HPDE6-E6E7 (cell line): ENCODE results near the gene TSPAN18.

Experiments
- DNase-seq: peaks from one replicate; pipeline ENCODE4 v3.0.0; 2011; ENCODE audit warnings: missing footprints; ENCODE audit errors: extremely low spot score

Gene TSPAN18

DNA sequence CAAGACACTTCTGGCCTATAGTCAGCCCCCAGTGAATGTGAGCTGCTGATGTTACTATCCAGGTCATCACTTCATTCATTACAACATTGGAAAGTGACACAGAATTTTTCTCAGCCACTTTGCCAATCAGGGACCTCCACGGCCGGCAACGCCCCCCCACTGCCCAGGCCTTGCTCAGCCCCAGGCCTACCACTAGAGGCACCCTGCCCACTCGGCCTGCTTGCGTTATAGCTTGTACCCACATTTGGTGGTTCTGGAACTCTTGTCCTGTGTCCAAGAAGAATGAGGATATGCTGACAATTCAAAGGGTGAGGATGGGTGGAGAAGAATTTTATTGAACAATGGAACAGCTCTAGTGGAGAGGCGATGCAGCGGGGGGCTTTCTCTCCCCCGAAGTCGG is 96.2 kb downstream of the TSPAN18 start:
- DNase-seq, result no peak

DNA sequence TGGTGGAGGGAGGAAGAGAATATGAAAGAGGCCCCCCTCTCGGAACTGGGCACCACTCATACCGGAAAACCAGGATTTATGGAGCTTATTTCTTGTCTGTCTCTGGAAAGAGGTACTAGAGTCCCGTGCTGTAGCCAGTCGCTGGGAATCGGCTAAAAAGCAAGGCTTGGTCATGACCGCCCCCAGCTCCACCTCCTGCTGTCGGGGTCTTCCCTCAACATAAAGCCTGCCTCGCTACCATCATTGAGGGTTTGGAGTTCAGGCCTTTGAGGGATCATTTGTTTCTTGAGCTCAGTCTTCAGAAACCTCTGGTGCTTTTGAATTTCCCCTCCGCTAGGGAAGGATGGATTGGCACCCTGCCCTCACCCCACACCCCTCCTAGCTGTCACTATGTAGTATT is 97.1 kb downstream of the TSPAN18 start:
- no peak for DNase-seq

DNA sequence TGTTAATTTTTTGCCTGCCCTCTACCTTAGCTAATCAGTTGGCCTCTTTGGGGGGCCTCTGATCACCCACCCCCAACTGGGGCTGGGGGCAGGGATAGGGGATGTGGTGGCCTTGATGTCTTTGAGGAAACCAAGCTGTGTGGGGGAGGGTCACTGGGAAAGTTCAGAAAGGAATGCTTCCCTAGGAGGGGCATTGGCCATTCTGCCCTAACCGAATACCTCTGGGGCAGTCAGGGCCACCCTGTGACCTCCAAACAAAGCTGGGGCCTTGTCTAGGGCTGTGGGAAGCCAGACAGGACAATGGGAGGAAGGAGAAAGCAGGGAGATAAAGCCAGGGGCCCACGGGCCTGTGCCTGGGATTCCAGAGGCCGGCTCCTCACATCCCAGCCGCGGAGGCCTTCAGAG is 97.5 kb downstream of the TSPAN18 start:
- DNase-seq, result no peak

DNA sequence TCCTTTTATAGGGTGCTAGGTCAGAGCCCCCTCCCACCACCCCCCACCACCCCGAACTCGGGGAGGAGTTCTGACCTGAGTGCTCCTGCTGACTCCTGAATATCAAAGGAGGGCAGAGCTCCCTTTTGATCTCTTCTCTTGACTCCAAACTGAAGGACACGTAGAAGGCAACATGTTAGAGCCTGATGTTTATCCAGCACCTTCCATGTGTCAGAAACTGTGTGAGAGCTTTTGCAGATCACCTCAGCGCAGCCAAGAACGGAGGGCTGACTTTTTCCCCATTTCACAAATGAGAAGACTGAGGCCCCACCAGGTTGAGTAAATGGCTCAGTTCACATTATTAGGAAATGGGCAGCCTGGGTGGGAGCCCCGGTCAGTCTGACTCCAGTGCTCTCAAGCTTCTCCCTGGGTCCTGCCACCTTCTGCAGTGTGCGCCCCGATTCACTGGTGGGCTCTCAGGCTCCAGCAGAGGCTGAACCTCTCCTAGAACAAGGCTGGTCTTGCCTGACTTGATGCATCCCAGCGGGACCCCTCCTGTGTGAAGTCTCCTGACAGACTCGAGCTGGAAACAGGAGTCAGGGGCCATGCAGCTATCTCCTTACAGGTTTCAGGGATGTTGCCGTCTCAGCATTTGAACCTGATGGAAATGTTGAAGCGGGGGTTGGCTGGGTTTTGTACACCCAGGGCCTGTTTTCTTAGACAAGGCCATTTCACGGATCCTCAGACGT is 98.5 kb downstream of the TSPAN18 start:
- no peak for DNase-seq

DNA sequence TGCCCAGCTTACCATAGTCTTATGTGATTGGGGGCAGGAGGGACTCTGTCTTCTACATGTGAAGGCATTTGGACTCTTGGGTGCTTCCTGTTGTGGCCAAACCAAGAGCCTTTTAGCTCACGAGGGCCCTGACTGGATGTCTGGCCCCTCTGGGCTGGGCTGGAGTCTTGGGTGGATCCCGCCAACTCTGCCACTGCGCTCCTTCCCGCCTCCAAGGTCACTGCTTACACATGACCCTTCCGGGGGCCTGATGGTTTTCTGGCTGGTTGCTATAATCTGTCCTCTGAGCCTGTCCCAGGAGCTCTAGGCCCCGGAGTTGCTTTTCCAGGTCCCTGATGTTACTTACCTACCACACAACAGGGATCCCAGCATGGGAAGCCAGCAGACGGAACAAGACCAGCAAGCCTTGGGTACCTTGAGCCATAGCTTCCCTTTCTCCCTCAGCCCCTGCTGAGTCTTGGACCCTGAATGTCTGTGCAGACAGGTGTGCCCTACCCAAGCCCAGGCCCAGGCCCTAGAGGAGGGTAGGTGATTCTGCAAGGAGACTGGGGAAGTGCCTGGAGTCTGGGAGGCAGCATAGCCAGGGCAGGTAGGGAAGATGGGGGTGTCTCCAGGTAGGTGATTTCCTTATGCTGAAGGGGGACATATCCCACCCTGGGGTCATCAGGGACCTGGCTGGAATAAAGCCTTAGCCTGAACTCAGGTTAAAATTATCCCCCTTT is 100.3 kb downstream of the TSPAN18 start:
- DNase-seq, result no peak

DNA sequence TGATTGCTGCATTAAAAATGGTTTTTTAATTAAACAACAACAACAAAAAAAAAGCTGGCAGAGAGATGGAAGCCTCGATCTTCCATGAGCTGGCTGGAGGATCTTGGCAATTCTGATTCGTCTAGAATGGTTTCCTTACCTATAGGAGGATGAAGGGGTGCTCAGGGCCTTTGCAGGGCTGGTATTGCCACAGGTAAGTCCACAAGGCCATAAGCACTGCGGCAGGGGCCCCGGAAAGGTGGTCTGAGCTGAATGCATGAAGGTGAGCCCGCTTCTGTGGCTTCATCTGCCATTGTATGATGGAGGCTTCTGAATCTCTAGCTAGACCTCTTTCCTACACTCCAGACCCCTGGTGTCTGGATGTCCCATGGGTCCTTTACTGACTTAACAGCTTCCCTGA is 101.5 kb downstream of the TSPAN18 start:
- DNase-seq, result no peak

DNA sequence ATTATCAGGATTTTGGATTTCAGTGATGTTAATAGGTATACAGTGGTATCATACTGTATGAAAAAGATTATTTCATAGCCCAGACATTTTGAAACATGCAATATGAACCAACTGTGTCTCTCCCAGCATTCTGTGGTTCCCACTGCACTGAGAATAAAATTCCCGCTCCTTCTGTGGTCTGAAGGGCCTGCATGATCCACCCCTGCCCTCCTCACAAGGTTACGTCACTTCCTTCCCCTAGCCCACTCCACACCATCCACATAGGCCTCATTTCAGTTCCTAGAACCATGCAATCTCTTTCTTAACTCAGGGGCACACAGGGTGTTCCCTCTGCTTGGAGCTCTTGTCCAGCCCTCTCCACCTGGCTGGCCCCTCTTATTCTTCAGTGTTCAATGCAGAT is 103.1 kb downstream of the TSPAN18 start:
- DNase-seq, result no peak

DNA sequence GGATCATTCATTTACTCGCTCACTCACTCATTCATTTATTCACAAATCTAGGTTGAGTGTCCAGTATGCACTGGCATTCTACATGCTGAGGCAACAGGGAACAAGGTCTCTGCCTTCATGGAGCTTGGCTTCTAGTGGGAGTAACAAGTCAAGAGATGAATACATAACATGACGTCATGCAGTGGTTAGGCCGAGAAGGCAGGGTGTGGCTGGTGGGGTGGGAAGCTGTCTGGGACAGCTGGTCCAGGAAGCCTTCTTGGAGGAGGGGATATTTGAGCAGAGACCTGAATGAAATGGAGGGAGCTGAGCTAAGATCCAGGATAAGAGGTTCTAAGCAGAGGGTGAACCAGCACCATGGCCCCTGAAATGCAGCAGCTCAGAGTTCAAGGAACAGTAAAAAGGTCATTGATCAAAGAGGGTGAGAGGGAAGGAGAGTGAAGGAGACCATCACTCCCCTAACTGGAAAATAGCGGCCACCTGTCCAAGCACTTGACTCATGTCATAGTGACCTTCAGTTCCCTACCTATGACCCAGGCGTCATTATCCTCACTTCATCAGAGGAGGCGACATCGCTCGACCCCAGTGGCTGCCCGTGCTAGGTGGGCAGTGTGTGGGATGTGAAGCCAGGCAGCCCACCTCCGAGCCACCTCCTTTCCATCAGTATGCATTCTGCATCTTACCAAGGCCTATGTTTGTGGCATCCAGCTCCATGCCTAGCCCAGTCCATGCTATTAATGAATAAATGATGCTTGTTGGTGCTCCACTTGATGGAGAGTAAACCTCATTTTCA is 105.0 kb downstream of the TSPAN18 start:
- no peak for DNase-seq

- DNase-seq, result no peak
Observed at GRCh38 chr11:44832452-44832851, 105.7 kb downstream of the TSPAN18 start.

GRCh38 chr11:44833221-44833876 is 106.6 kb downstream of the TSPAN18 start:
- no peak for DNase-seq

DNA sequence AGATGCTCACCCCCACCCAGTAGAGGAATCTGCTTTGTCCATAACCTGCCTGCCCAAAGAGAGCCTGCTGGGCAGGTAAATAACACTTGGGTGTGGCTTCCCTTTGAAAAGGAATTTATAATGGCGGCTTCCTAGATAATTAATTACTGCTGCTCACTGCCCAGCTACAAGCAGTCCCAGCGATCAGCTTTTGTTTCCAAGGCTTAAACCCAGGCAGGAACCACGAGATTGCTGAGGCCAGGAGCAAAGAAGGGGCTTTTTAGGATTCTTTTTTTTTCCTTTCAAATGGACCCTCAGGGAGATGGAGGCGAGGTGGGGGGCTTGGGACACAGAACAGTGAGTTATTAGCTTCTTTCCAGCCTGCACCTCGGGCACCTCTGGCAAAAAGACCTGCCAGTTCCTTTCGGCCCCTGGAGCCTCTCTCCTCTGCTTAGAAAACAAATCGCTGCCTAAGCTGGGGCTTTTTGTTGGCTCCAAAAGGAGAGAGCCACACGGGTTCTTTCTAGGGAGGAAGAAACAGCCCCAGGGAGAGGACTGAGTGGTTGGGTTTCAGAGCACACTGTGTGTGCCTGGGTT is 107.2 kb downstream of the TSPAN18 start:
- DNase-seq, result no peak

GRCh38 chr11:44834846-44835245 is 108.1 kb downstream of the TSPAN18 start:
- DNase-seq, result no peak

- no peak for DNase-seq
Observed at GRCh38 chr11:44835296-44835695, 108.5 kb downstream of the TSPAN18 start.

- DNase-seq, result no peak
Observed at GRCh38 chr11:44835938-44836337, 109.2 kb downstream of the TSPAN18 start.

GRCh38 chr11:44837661-44838060 is 110.9 kb downstream of the TSPAN18 start:
- no peak for DNase-seq

GRCh38 chr11:44839458-44840084 is 112.8 kb downstream of the TSPAN18 start:
- no peak for DNase-seq

DNA sequence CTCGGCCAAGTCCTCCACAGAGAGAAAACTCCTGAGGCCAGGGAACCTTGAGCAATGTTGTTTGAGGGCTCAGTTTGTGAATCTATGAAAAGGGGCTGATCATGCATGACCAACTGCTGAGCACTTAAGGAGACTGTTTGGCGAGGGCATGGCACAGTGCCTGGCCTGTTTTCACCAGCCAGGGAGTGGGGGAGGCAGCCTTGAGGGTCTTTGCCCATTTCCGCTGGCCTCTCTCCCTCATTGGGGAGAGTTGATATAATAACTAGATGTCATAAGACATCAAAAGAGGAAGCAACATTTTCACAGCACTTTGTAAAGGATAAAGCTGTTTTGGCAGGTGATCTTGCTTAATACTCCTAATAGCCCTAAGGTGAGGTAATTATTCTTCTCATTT is 113.3 kb downstream of the TSPAN18 start:
- DNase-seq, result no peak

- DNase-seq, result no peak
Observed at GRCh38 chr11:44840521-44841251, 113.9 kb downstream of the TSPAN18 start.

GRCh38 chr11:44842220-44842619 is 115.5 kb downstream of the TSPAN18 start:
- DNase-seq, result no peak

- no peak for DNase-seq
Observed at GRCh38 chr11:44846852-44847251, 120.1 kb downstream of the TSPAN18 start.

GRCh38 chr11:44847316-44847715 is 120.6 kb downstream of the TSPAN18 start:
- DNase-seq, result no peak
